KOPT-K1 (cell line): ENCODE measurements around the gene TMEM158.

Experiments
- H3K27ac ChIP-seq: fragments of 200-600 bp; sonication (generic); 2 replicates; pipeline ENCODE4 v1.5.1; 2016; ENCODE audit warnings: antibody characterized with exemption, mild to moderate bottlenecking, low read depth, low read length; ENCODE audit not compliant: poor library complexity, severe bottlenecking
- H3K36me3 ChIP-seq: fragments of 200-600 bp; sonication (generic); 2 replicates; pipeline ENCODE4 v1.5.1; 2017; ENCODE audit warnings: antibody characterized with exemption, mild to moderate bottlenecking, low read length, moderate library complexity; ENCODE audit not compliant: insufficient read depth
- H3K9me3 ChIP-seq: fragments of 200-600 bp; sonication (generic); 2 replicates; pipeline ENCODE4 v1.5.1; 2017; ENCODE audit warnings: antibody characterized with exemption, low read length, mild to moderate bottlenecking; ENCODE audit not compliant: insufficient read depth, poor library complexity, severe bottlenecking

The TMEM158 gene

DNA sequence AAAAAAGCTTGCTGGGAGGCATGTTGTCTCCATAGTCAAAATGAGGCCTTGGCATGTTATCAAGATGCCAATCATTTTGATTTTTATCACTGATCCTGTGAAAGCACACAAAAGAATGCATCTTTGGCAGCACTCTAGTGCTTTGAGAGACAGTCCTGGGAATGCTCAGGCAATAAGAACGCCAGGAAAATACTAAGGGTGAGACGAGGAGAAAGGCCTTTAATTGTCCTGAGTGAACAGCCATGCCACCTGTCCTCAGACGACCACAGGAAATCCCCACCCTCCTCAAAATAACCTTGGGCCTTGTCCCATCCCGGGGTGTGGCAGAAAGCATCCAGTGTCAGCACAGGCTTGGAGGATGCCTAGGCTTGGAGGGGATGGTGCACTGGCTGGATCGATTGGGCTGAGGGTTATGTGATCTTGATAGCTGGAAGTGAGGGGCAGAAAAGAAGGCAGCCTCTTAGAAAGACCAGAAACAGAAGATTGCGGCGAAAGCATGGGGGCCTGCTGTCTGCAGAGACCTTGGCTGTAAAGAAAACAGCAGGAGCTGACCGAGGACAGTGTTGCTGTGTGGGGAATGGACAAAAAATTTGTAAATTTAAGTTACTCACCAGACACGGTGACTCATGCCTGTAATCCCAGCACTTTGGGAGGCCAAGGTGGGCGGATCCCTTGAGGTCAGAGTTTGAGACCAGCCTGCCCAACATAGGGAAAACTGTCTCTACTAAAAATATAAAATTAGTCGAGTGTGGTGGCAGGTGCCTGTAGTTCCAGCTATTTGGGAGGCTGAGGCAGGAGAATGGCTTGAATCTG, 7.3 kb downstream of the TMEM158 start:
- Histone ChIP-seq H3K36me3 (no peaks in the 10 kb centered on the region), H3K27ac (no peak overlapping the region), H3K9me3 (no peaks in the 10 kb centered on the region)

GRCh38 chr3:45216021-45216609, 10.0 kb downstream of the TMEM158 start:
- H3K36me3 ChIP-seq: no peaks in the 10 kb centered on the region
- H3K9me3 ChIP-seq: no peaks in the 10 kb centered on the region
- H3K27ac ChIP-seq: no peak overlapping the region

- Histone ChIP-seq H3K9me3 (no peaks in the 10 kb centered on the region), H3K36me3 (no peaks in the 10 kb centered on the region), H3K27ac (no peak overlapping the region)
Observed at GRCh38 chr3:45215466-45215865, 10.6 kb downstream of the TMEM158 start.

DNA sequence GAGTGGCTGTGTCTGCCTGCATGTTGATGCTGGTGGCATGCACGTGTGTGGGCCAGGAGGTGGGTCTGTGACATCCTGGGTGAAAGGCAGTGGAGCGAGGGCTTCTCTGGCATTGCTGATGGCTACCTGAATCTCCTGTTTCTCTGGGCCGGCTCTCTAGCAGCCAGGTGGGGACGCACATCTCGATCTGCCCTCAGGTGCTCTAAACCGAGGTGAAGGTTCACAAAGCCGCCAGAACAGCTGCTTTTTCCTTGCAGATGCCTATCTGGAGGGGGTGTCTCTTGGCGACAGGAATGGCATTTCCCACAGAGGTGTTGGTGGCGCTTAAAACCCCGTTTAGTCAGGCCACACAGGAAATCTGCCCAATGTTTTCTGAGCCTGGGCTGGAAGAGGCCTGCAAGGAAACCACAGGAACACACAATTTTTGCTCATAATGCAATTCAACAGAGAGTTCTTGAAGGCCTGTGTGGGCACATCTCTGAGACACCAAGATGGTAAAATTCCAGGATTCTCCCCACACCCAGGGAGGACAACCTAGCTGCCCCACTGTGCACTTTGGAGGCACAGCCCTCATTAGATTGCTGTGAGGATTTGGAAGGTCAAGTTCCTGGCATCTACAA, 11.9 kb downstream of the TMEM158 start:
- H3K27ac ChIP-seq: no peak overlapping the region
- H3K36me3 ChIP-seq: no peaks in the 10 kb centered on the region
- H3K9me3 ChIP-seq: no peaks in the 10 kb centered on the region

DNA sequence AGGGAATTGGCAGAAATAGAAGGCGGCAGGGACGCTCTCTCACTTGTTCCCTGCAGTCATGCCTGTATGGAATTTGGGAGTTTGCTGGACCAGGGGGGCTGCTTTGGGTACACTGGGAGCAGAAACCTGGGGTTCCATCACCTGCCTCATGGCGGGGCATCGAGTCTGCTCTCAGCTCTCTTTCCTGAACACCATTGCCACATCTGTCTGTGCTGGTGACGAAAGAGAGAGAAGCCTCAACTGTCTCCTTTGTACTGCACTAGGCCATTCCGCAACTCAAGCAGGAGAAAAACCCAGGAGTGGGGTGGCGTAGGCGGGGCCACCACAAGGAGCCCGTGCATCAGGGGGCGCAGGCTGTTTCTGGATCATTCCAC, 14.0 kb downstream of the TMEM158 start:
- H3K9me3 ChIP-seq: no peaks in the 10 kb centered on the region
- H3K27ac ChIP-seq: no peak overlapping the region
- H3K36me3 ChIP-seq: no peaks in the 10 kb centered on the region

DNA sequence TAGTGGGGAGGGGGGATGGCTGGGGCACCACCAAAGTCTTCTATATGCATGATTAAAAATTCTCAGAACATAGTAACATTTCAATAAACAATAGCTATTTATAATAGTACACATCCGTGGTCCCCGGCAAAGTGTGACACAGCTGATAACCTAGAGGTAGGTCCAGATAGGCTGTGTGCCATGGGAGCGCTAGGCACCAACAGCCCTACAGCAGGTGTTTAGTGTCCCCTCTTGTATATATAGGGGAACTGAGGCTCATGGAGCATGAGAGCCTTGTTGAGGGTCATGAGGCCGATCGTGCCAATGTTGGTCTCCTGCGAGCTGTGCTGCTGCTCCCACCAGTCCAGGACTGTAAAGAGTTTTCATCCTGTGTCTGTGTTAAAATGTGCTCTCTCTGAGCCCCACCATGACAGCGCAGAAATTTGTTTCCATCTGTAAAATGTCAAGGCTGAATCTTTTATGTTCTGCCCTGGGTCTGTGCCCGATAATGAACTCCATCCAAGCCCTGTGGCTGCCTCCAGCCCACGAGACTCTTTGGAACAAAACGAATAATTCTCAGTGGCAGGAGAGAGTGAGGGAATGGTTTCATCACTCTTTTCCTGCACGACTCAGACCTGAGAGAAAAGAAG, 14.5 kb downstream of the TMEM158 start:
- H3K9me3 ChIP-seq: no peaks in the 10 kb centered on the region
- no peak overlapping the region for H3K27ac ChIP-seq
- H3K36me3 ChIP-seq: no peaks in the 10 kb centered on the region

DNA sequence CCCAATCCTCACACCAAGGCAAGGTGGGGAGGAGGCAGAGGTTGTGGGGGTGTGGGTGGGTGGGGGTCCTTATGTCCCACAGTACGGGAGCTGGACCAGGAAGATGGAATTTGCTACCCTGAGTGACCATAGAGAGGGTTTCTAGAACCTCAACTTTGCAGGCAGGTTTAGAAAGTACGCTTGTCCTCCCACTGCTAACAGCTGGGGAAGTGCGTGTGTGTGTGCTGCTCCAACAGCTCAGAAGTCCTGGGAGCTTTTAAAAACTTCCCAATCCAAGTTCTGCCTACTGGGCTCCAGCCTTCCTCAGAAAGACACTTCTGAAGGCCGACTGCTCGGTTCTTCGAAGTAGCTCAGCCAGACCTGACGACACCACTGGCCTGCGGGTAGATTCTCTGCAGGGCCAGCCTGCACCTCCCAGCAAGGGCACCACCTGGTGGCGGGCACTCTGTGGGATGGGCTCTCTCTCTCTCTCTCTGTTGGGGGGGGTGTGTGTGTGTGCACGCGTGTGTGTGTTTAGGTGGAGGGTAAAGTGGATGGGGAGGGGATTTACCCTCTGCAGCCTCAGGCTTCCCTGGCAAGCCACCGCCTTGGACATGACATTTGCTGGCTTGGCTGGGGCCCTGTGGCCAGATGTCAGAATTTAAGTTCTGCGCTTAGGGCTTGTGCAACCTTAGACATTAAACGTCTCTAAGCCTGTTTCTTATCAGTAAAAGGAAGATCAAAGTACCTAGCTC, 15.6 kb downstream of the TMEM158 start:
- H3K36me3 ChIP-seq: no peaks in the 10 kb centered on the region
- H3K9me3 ChIP-seq: no peaks in the 10 kb centered on the region
- no peak overlapping the region for H3K27ac ChIP-seq

DNA sequence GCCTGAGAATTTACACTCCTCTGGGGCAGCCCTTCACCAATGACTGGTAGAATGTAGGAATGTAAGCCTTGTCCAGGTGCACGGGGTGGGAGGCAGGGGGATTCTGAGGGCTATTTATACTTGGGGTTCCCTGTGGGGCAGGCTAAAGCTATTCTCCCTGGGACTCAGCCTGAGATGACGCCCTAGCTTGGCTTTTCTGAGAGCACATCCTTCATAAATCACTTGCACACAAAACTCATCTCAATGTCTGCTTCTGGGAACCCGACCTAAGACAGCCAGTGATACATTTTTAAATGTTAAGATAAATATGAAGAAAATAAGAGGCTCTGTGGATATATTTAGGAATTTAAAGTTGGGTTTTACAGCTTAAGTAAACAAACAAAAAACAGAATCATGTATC, 16.6 kb downstream of the TMEM158 start:
- H3K27ac ChIP-seq: no peak overlapping the region
- H3K9me3 ChIP-seq: no peaks in the 10 kb centered on the region

GRCh38 chr3:45208586-45208985, 17.5 kb downstream of the TMEM158 start:
- no peaks in the 10 kb centered on the region for H3K36me3 ChIP-seq

More for the DNA sequence above, 16.6 kb downstream of the TMEM158 start:
- no peaks in the 10 kb centered on the region for H3K36me3 ChIP-seq

DNA sequence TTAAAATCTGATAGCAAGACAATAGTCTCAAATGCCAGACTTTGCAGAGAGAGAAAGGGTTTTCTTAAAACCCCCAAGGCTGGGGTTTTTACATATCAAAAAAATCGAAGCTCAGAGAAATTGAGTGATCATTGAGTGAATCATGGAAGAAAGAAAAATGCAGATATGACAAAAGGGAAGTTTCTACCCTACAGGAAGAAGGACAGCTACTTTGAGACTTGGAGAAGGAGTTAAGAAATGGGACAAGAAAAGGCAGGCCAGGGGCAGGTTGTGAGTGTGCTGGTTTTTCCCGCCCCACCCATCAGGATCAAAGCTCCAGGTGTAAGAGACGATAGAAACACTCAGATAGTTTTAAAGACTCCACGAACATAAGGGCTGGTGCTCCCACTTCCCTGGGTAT, 18.6 kb downstream of the TMEM158 start:
- no peaks in the 10 kb centered on the region for H3K9me3 ChIP-seq
- no peaks in the 10 kb centered on the region for H3K36me3 ChIP-seq
- no peak overlapping the region for H3K27ac ChIP-seq

More at GRCh38 chr3:45208586-45208985, 17.5 kb downstream of the TMEM158 start:
- Histone ChIP-seq H3K9me3 (no peaks in the 10 kb centered on the region), H3K27ac (no peak overlapping the region)

- H3K36me3 ChIP-seq: no peaks in the 10 kb centered on the region
- H3K9me3 ChIP-seq: no peaks in the 10 kb centered on the region
- no peak overlapping the region for H3K27ac ChIP-seq
Observed at GRCh38 chr3:45205126-45205525, 21.0 kb downstream of the TMEM158 start.

GRCh38 chr3:45204136-45204535, 22.0 kb downstream of the TMEM158 start:
- Histone ChIP-seq H3K36me3 (no peaks in the 10 kb centered on the region), H3K27ac (no peak overlapping the region), H3K9me3 (no peaks in the 10 kb centered on the region)

- no peak overlapping the region for H3K27ac ChIP-seq
- no peaks in the 10 kb centered on the region for H3K36me3 ChIP-seq
- no peaks in the 10 kb centered on the region for H3K9me3 ChIP-seq
Observed at GRCh38 chr3:45199837-45200648, 26.0 kb downstream of the TMEM158 start.
